HG03378 (cell line): ENCODE measurements around the gene TRIM17.

ENCODE experiments used
- ATAC-seq: cut with Tn5 transposase; IDR thresholded peaks from one replicate; pipeline ENCODE4 v1.9.1; 2021; ENCODE audit warnings: mild to moderate bottlenecking, moderate library complexity; ENCODE audit not compliant: unreplicated experiment

Gene TRIM17

DNA sequence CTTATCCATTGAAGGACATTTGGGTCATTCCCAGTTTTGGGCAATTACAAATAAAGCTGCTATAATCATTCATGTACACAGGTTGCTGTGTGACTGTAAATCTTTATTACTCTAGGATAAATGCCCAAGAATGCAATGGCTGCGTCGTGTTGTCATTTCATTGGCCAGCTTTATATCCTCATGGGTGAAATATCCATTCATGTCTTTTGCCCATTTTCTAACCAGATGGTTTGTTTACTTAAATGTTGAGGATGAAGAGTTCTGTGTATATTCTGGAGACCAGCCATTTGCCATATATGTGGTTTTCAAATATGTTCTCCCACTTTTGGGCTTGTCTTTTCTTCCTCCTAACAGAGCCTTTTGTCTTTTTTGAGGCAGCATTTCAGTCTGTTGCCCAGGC is 35.3 kb downstream of the TRIM17 start:
- no peak for ATAC-seq

GRCh38 chr1:228379666-228380065 is 37.0 kb downstream of the TRIM17 start:
- ATAC-seq, result no peak

DNA sequence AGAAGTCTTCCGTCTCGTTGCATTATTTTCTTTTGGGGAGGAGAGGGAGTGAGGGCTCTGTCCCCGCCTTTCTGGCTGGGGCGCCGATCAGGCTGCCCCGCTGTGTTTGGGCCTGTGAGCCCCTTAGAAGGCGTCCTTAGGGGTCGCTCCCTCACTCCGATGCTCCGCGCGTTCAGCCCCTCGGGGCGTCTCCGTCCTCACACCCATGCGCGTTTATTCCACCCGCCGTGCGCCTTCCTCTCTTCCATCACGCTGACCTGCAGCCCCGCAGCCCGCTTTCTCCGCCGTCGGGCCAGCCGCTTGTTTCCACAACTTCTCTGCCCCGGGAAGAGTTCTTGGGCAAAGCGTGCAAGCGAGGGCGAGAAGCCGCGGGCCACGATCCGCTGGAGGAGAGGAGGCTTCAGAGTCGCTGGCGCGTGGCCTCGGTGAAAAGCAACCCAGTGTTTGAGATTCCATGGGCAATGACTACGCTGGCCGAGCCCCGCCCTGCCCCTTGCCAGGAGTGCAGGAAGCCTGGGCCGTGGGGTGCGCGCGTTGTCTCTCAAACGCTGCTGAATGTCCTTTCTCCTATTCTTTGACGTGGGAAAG is 37.7 kb downstream of the TRIM17 start:
- no peak for ATAC-seq

DNA sequence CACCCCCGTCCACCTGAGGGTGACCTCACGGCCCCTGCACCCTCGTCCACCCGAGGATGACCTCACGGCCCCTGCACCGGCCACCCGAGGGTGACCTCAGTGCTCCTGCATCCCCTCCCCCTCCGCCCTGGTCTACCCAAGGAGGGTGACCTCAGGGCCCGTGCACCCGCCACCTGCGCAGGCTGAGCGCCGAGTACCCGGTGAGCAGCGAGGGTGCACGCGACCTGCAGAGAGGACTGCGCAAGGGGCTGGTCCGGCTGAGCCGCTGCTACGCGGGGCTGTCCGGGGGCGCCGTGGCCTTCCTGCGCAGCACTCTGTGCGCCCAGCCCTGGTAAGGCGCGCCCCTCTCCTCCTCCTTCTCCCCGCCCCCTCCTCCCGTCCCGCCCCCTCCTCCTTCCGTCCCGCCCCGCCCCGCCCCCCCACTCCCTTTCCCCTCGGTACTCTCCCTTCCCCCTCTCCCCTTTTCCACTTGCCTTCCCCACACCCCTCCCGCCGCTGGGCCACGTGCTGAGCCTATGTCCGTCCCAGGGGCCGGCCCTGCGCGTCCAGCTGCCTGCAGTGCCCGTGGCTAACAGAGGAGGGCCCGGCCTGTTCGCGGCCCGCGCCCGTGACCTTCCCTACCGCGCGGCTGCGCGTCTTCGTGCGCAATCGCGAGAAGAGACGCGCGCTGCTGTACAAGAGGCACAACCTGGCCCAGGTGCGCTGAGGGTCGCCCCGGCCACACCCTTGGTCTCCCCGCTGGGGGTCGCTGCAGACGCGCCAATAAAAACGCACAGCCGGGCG is 38.4 kb downstream of the TRIM17 start:
- ATAC-seq, result no peak

- no peak for ATAC-seq
Observed at GRCh38 chr1:228377664-228378089, 39.0 kb downstream of the TRIM17 start.

GRCh38 chr1:228376651-228377631 is 39.7 kb downstream of the TRIM17 start:
- ATAC-seq, result no peak

GRCh38 chr1:228376262-228376628 is 40.4 kb downstream of the TRIM17 start:
- no peak for ATAC-seq

GRCh38 chr1:228375578-228376261 is 40.9 kb downstream of the TRIM17 start:
- ATAC-seq, result no peak

DNA sequence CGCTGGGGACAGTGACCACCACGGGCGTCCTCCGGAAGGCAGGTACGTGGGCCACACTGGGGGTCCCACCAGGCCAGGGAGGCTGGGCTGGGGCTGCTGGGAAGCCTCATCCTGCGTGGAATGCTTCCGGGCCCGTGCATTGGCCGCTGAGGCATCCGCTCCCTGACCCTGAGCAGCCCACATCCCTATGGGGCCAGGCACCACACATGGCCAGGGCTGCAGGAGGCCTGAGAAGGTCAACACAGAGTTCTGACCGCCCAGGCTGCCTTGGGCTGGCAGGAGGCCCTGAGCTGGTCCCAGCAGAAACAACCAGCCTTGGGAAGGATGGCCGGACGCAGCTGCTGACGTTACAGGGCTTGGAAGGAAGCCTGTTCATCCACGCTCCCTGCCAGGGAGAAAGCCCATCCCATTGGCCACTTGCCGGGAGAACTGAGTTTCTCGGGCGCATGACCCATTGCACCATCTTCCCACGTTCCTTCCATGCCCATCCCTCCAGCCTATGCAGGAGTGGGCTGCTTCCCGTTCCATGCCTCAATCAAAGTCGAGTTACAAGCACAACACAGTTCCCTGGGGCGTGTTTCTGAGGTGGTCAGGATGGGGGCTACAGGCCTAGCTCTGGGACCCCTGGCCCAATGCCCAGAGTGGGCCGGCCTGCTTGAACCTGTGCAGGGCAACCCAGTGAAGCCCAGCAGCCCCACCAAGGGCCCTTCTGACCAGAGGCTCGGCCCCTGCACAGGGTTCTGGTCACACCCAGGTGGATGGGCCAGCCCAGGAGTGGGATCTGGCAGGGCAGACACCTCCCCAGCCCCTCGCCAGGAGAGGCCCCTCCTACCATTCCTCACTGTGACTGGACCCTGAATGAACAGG is 41.7 kb downstream of the TRIM17 start:
- ATAC-seq, result no peak

GRCh38 chr1:228373681-228374571 is 42.7 kb downstream of the TRIM17 start:
- ATAC-seq, result no peak

GRCh38 chr1:228373004-228373680 is 43.5 kb downstream of the TRIM17 start:
- no peak for ATAC-seq

GRCh38 chr1:228372183-228373003 is 44.3 kb downstream of the TRIM17 start:
- ATAC-seq, result no peak

- no peak for ATAC-seq
Observed at GRCh38 chr1:228371741-228372182, 44.9 kb downstream of the TRIM17 start.

DNA sequence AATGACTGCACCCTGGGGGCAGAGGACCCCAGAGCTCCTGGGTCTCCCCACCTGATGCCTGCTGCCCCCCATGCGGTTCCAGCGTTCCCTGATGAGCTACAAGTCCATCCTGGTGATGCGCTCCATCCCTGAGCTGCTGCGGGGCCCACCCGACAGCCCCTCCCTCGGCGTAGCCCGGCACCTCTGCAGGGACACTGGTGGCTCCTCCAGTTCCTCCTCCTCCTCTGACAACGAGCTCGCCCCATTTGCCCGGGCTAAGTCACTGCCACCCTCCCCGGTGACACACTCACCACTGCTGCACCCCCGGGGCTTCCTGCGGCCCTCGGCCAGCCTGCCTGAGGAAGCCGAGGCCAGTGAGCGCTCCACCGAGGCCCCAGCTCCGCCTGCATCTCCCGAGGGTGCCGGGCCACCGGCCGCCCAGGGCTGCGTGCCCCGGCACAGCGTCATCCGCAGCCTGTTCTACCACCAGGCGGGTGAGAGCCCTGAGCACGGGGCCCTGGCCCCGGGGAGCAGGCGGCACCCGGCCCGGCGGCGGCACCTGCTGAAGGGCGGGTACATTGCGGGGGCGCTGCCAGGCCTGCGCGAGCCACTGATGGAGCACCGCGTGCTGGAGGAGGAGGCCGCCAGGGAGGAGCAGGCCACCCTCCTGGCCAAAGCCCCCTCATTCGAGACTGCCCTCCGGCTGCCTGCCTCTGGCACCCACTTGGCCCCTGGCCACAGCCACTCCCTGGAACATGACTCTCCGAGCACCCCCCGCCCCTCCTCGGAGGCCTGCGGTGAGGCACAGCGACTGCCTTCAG is 45.5 kb downstream of the TRIM17 start:
- ATAC-seq, result no peak

DNA sequence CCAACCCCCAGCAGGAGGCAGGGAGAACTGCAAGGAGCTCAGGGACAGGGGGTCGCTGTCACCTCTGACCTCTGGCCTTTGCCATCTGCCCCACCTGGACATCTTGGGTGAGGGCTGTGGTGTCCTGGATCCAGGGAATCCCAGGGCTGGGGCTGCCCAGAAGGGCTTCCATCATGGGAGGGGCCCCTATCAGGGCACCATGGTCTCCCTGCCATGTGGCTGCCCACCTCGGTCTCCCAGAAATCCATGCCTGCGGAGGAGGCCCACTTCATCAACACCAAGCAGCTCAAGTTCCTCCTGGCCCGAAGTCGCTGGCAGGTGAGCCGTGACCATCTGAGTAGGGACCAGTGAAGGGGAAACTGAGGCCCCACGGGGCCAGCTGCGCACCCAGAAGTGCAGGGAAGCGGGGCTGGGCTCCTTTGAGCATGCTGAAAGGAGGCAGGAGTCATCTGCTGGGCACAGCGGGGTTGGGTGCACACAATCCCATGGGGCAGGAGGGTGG is 46.2 kb downstream of the TRIM17 start:
- no peak for ATAC-seq

DNA sequence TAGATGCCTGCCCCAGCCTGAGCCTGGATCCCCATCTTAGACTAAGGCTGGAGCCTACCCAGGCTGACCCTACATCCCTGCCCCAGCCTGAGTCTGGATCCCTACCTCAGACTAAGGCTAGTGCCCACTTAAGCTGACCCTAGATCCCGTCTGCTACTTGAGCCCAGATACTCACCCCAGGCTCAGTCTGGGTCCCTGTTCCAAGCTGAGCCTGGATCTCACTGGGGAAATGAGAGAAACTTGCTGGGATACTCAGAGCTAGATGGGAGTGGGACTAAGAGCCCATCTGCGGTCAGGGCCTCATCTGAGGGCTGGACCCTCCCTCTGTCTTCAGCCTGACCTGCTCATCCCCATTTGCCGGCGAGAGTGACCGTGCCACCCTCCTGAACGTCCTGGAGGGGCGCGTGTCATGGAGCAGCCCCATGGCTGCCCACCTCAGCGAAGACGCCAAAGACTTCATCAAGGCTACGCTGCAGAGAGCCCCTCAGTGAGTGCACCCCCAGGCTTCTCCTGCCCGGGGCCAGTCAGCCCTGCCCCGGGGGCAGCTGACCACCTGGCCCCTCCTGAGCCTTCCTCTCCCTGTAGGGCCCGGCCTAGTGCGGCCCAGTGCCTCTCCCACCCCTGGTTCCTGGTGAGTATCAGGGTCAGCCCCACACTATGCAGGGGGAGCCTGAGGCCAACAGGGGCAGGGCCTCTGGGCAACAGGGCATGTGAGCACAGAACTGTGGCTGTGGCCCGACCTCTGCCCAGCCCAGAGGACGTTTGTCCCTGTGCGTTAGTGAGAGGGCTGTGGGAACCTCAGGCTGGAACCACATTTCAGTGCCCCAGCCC is 46.8 kb downstream of the TRIM17 start:
- ATAC-seq, result no peak
